ENCODE data around the gene ECHDC3.

Gene ECHDC3
- 0.19 to 0.61 (median 0.35) reads per million in 3 donors for total RNA-seq

- no peak within 1 kb of the TSS for H3K27ac ChIP-seq (ENCODE audit: insufficient read depth, low read length, poor library complexity, severe bottlenecking)
- peaks cover 6% of the 10 kb centered on the region for H3K4me1 ChIP-seq (ENCODE audit: control insufficient read depth, insufficient read depth, low read length, poor library complexity, severe bottlenecking)
- H3K4me3 ChIP-seq (ENCODE audit: insufficient read depth, low read depth, low read length, poor library complexity, severe bottlenecking): peak within 1 kb of the TSS; percentile 44
- H3K36me3 ChIP-seq (ENCODE audit: control insufficient read depth, insufficient read depth, low read length): no peaks in the 10 kb centered on the region
- peak; percentile 36 to 39 (median 36) for DNase-seq
- no peaks in the 10 kb centered on the region for H3K27me3 ChIP-seq (replicated peaks; ENCODE audit: control insufficient read depth, insufficient read depth, low read length, poor library complexity, severe bottlenecking)
- no peaks in the 10 kb centered on the region for H3K9me3 ChIP-seq (ENCODE audit: control insufficient read depth, low read length)
These were observed at the start of gene ECHDC3 for GRCh38 chr10:11742009-11742778. Gene ECHDC3, plus strand, starts transcription at chr10:11742382. Its CDS starts 195 bp downstream, at chr10:11742577.

GRCh38 chr10:11693376-11693775 lies 48.8 kb upstream of the ECHDC3 start:
- no peak overlapping the region for H3K27ac ChIP-seq (ENCODE audit: insufficient read depth, low read length, poor library complexity, severe bottlenecking)
- H3K27me3 ChIP-seq (replicated peaks; ENCODE audit: control insufficient read depth, insufficient read depth, low read length, poor library complexity, severe bottlenecking): no peaks in the 10 kb centered on the region
- no peak for DNase-seq
- no peaks in the 10 kb centered on the region for H3K9me3 ChIP-seq (ENCODE audit: control insufficient read depth, low read length)
- H3K4me1 ChIP-seq (ENCODE audit: control insufficient read depth, insufficient read depth, low read length, poor library complexity, severe bottlenecking): no peaks in the 10 kb centered on the region
- H3K4me3 ChIP-seq (ENCODE audit: insufficient read depth, low read depth, low read length, poor library complexity, severe bottlenecking): no peak overlapping the region
- no peaks in the 10 kb centered on the region for H3K36me3 ChIP-seq (ENCODE audit: control insufficient read depth, insufficient read depth, low read length)

- H3K9me3 ChIP-seq (ENCODE audit: control insufficient read depth, low read length): no peaks in the 10 kb centered on the region
- no peaks in the 10 kb centered on the region for H3K27me3 ChIP-seq (replicated peaks; ENCODE audit: control insufficient read depth, insufficient read depth, low read length, poor library complexity, severe bottlenecking)
- no peaks in the 10 kb centered on the region for H3K36me3 ChIP-seq (ENCODE audit: control insufficient read depth, insufficient read depth, low read length)
- H3K4me3 ChIP-seq (ENCODE audit: insufficient read depth, low read depth, low read length, poor library complexity, severe bottlenecking): no peak overlapping the region
- no peak for DNase-seq
- H3K27ac ChIP-seq (ENCODE audit: insufficient read depth, low read length, poor library complexity, severe bottlenecking): no peak overlapping the region
- no peaks in the 10 kb centered on the region for H3K4me1 ChIP-seq (ENCODE audit: control insufficient read depth, insufficient read depth, low read length, poor library complexity, severe bottlenecking)
These were observed 46.4 kb upstream of the ECHDC3 start for GRCh38 chr10:11695779-11696178.

GRCh38 chr10:11697718-11698527 lies 44.3 kb upstream of the ECHDC3 start:
- Histone ChIP-seq H3K27me3 (replicated peaks; ENCODE audit: control insufficient read depth, insufficient read depth, low read length, poor library complexity, severe bottlenecking) (no peaks in the 10 kb centered on the region), H3K27ac (ENCODE audit: insufficient read depth, low read length, poor library complexity, severe bottlenecking) (no peak overlapping the region), H3K4me3 (ENCODE audit: insufficient read depth, low read depth, low read length, poor library complexity, severe bottlenecking) (no peak overlapping the region), H3K4me1 (ENCODE audit: control insufficient read depth, insufficient read depth, low read length, poor library complexity, severe bottlenecking) (no peaks in the 10 kb centered on the region), H3K9me3 (ENCODE audit: control insufficient read depth, low read length) (no peaks in the 10 kb centered on the region), H3K36me3 (ENCODE audit: control insufficient read depth, insufficient read depth, low read length) (no peaks in the 10 kb centered on the region)
- no peak for DNase-seq

- H3K9me3 ChIP-seq (ENCODE audit: control insufficient read depth, low read length): no peaks in the 10 kb centered on the region
- H3K36me3 ChIP-seq (ENCODE audit: control insufficient read depth, insufficient read depth, low read length): no peaks in the 10 kb centered on the region
- H3K27me3 ChIP-seq (replicated peaks; ENCODE audit: control insufficient read depth, insufficient read depth, low read length, poor library complexity, severe bottlenecking): no peaks in the 10 kb centered on the region
- DNase-seq: no peak
- H3K27ac ChIP-seq (ENCODE audit: insufficient read depth, low read length, poor library complexity, severe bottlenecking): no peak overlapping the region
- no peaks in the 10 kb centered on the region for H3K4me1 ChIP-seq (ENCODE audit: control insufficient read depth, insufficient read depth, low read length, poor library complexity, severe bottlenecking)
- no peak overlapping the region for H3K4me3 ChIP-seq (ENCODE audit: insufficient read depth, low read depth, low read length, poor library complexity, severe bottlenecking)
These were observed 43.3 kb upstream of the ECHDC3 start for GRCh38 chr10:11698691-11699549.

GRCh38 chr10:11699550-11700097 lies 42.6 kb upstream of the ECHDC3 start:
- no peak overlapping the region for H3K27ac ChIP-seq (ENCODE audit: insufficient read depth, low read length, poor library complexity, severe bottlenecking)
- no peaks in the 10 kb centered on the region for H3K36me3 ChIP-seq (ENCODE audit: control insufficient read depth, insufficient read depth, low read length)
- no peaks in the 10 kb centered on the region for H3K27me3 ChIP-seq (replicated peaks; ENCODE audit: control insufficient read depth, insufficient read depth, low read length, poor library complexity, severe bottlenecking)
- no peak for DNase-seq
- H3K4me3 ChIP-seq (ENCODE audit: insufficient read depth, low read depth, low read length, poor library complexity, severe bottlenecking): no peak overlapping the region
- no peaks in the 10 kb centered on the region for H3K9me3 ChIP-seq (ENCODE audit: control insufficient read depth, low read length)
- no peaks in the 10 kb centered on the region for H3K4me1 ChIP-seq (ENCODE audit: control insufficient read depth, insufficient read depth, low read length, poor library complexity, severe bottlenecking)

- no peaks in the 10 kb centered on the region for H3K36me3 ChIP-seq (ENCODE audit: control insufficient read depth, insufficient read depth, low read length)
- no peaks in the 10 kb centered on the region for H3K9me3 ChIP-seq (ENCODE audit: control insufficient read depth, low read length)
- DNase-seq: no peak
- no peak overlapping the region for H3K4me3 ChIP-seq (ENCODE audit: insufficient read depth, low read depth, low read length, poor library complexity, severe bottlenecking)
- no peak overlapping the region for H3K27ac ChIP-seq (ENCODE audit: insufficient read depth, low read length, poor library complexity, severe bottlenecking)
- no peaks in the 10 kb centered on the region for H3K4me1 ChIP-seq (ENCODE audit: control insufficient read depth, insufficient read depth, low read length, poor library complexity, severe bottlenecking)
- no peaks in the 10 kb centered on the region for H3K27me3 ChIP-seq (replicated peaks; ENCODE audit: control insufficient read depth, insufficient read depth, low read length, poor library complexity, severe bottlenecking)
These were observed 41.6 kb upstream of the ECHDC3 start for GRCh38 chr10:11700539-11700938.

- no peak overlapping the region for H3K4me3 ChIP-seq (ENCODE audit: insufficient read depth, low read depth, low read length, poor library complexity, severe bottlenecking)
- no peaks in the 10 kb centered on the region for H3K36me3 ChIP-seq (ENCODE audit: control insufficient read depth, insufficient read depth, low read length)
- no peak overlapping the region for H3K27ac ChIP-seq (ENCODE audit: insufficient read depth, low read length, poor library complexity, severe bottlenecking)
- H3K4me1 ChIP-seq (ENCODE audit: control insufficient read depth, insufficient read depth, low read length, poor library complexity, severe bottlenecking): no peaks in the 10 kb centered on the region
- no peaks in the 10 kb centered on the region for H3K27me3 ChIP-seq (replicated peaks; ENCODE audit: control insufficient read depth, insufficient read depth, low read length, poor library complexity, severe bottlenecking)
- DNase-seq: no peak
- H3K9me3 ChIP-seq (ENCODE audit: control insufficient read depth, low read length): no peaks in the 10 kb centered on the region
These were observed 40.6 kb upstream of the ECHDC3 start for GRCh38 chr10:11701451-11702095.

- Histone ChIP-seq H3K36me3 (ENCODE audit: control insufficient read depth, insufficient read depth, low read length) (no peaks in the 10 kb centered on the region), H3K4me1 (ENCODE audit: control insufficient read depth, insufficient read depth, low read length, poor library complexity, severe bottlenecking) (no peaks in the 10 kb centered on the region), H3K9me3 (ENCODE audit: control insufficient read depth, low read length) (no peaks in the 10 kb centered on the region), H3K27ac (ENCODE audit: insufficient read depth, low read length, poor library complexity, severe bottlenecking) (no peak overlapping the region), H3K4me3 (ENCODE audit: insufficient read depth, low read depth, low read length, poor library complexity, severe bottlenecking) (no peak overlapping the region), H3K27me3 (replicated peaks; ENCODE audit: control insufficient read depth, insufficient read depth, low read length, poor library complexity, severe bottlenecking) (no peaks in the 10 kb centered on the region)
- DNase-seq: no peak
These were observed 39.9 kb upstream of the ECHDC3 start for GRCh38 chr10:11702264-11702663.

Data from effector memory CD4-positive, alpha-beta T cell (primary cell).